MCF 10A (cell line): ENCODE measurements around the gene GAS2L1. TPM values are rescaled to one million over a fixed set of nuclear protein-coding genes. Genes with fewer than 3 reads are reported as not detected.

Experiments used
- BruUV-seq: library from RNA; stranded (reverse); fragments of 400-500 nt; replicated peaks from 2 replicates; lab custom pipeline; 2021; lab: Mats Ljungman, UMichigan
- CTCF ChIA-PET: fragments of 300-600 bp; sonication (Branson Sonifier 250); formaldehyde crosslinking; extraction: SDS; loops from one replicate; lab custom pipeline; 2021; ENCODE audit warnings: antibody characterized with exemption, inconsistent platforms; lab: Yijun Ruan, JAX
- POLR2A ChIA-PET: fragments of 300-600, 350-650 bp; sonication (Branson Sonifier 250); formaldehyde crosslinking; extraction: SDS; loops from one replicate; lab custom pipeline; 2020; ENCODE audit warnings: antibody characterized with exemption, inconsistent platforms; lab: Yijun Ruan, JAX
- DNase-seq: peaks from one replicate; pipeline ENCODE4 v3.0.0-alpha.2; 2018; ENCODE audit not compliant: unreplicated experiment
- H3K27ac Mint-ChIP-seq: one replicate; pipeline ENCODE4 v1.8.0; 2022; ENCODE audit warnings: mild to moderate bottlenecking, low read depth, mixed read lengths; ENCODE audit not compliant: unreplicated experiment
- H3K27me3 Mint-ChIP-seq: one replicate; pipeline ENCODE4 v1.8.0; 2022; ENCODE audit warnings: mixed read lengths; ENCODE audit not compliant: insufficient read depth, unreplicated experiment
- H3K36me3 Mint-ChIP-seq: one replicate; pipeline ENCODE4 v1.8.0; 2022; ENCODE audit warnings: mild to moderate bottlenecking, moderate library complexity, mixed read lengths; ENCODE audit not compliant: insufficient read depth, unreplicated experiment
- H3K4me1 Mint-ChIP-seq: one replicate; pipeline ENCODE4 v1.8.0; 2022; ENCODE audit warnings: mixed read lengths; ENCODE audit not compliant: insufficient read depth, unreplicated experiment
- H3K4me3 Mint-ChIP-seq: one replicate; pipeline ENCODE4 v1.8.0; 2022; ENCODE audit warnings: mild to moderate bottlenecking, moderate library complexity, mixed read lengths; ENCODE audit not compliant: unreplicated experiment
- H3K9me3 Mint-ChIP-seq: one replicate; pipeline ENCODE4 v1.8.0; 2022; ENCODE audit warnings: mixed read lengths; ENCODE audit not compliant: unreplicated experiment
- CTCF ChIP-seq: fragments of 200-600 bp; IDR thresholded peaks from one replicate; pipeline ENCODE4 v1.8.0; 2022; ENCODE audit warnings: antibody characterized with exemption, mild to moderate bottlenecking; ENCODE audit not compliant: unreplicated experiment
- intact Hi-C: fragments of 100-400 bp; cut with micrococcal nuclease; formaldehyde crosslinking; loops from 2 replicates; pipeline ENCODE4 v1.14.1; 2022
- total RNA-seq: library from RNA; stranded (reverse); gene quantifications from 2 replicates; pipeline ENCODE4 v1.2.3, GENCODE V29; 2022

Gene GAS2L1
- total RNA-seq, 1 experiment from 2014 or later = 17.2 TPM

GRCh38 chr22:29340566-29340965 lies 34.1 kb downstream of the GAS2L1 start:
- intact Hi-C loops = no loop called here
- Mint-ChIP-seq H3K27me3 (no peaks in the 10 kb centered on the region), H3K9me3 (no peaks in the 10 kb centered on the region), H3K36me3 (peaks cover 54% of the 10 kb centered on the region), H3K27ac (no peak overlapping the region), H3K4me3 (no peak overlapping the region), H3K4me1 (peaks cover 29% of the 10 kb centered on the region)
- ChIA-PET POLR2A (interaction anchor here (0.7 kb wide), 1 partner anchor 77 kb away, joined by 3 read pairs; no protein-coding TSS in a partner anchor), CTCF (interaction anchor here (0.6 kb wide), 1 partner anchor 749 kb away, joined by 3 read pairs; no protein-coding TSS in a partner anchor)
- no peak for DNase-seq
- TF ChIP-seq CTCF = no peak
- no TSS peak for BruUV-seq

- Mint-ChIP-seq H3K9me3 (no peaks in the 10 kb centered on the region), H3K4me1 (peaks cover 29% of the 10 kb centered on the region), H3K27ac (no peak overlapping the region), H3K36me3 (peaks cover 57% of the 10 kb centered on the region), H3K27me3 (no peaks in the 10 kb centered on the region), H3K4me3 (no peak overlapping the region)
- ChIA-PET POLR2A (interaction anchor here (0.6 to 0.7 kb wide), 2 partner anchors 77 to 633 kb away, joined by 3 read pairs; no protein-coding TSS in a partner anchor), CTCF (interaction anchor here (0.6 kb wide), 1 partner anchor 748 kb away, joined by 3 read pairs; no protein-coding TSS in a partner anchor)
- no peak for TF ChIP-seq CTCF
- no TSS peak for BruUV-seq
- DNase-seq = no peak
- intact Hi-C loops = no loop called here
Measured at GRCh38 chr22:29341056-29341848, 34.8 kb downstream of the GAS2L1 start.

- ChIA-PET CTCF (no interaction called here), POLR2A (no interaction called here)
- DNase-seq = no peak
- TF ChIP-seq CTCF = no peak
- intact Hi-C loops = no loop called here
- H3K4me3 Mint-ChIP-seq = no peak overlapping the region
- peaks cover 29% of the 10 kb centered on the region for H3K4me1 Mint-ChIP-seq
- BruUV-seq = no TSS peak
- no peak overlapping the region for H3K27ac Mint-ChIP-seq
- H3K9me3 Mint-ChIP-seq = no peaks in the 10 kb centered on the region
- peaks cover 57% of the 10 kb centered on the region for H3K36me3 Mint-ChIP-seq
- H3K27me3 Mint-ChIP-seq = no peaks in the 10 kb centered on the region
Measured at GRCh38 chr22:29341849-29342127, 35.3 kb downstream of the GAS2L1 start.

- Mint-ChIP-seq H3K27me3 (no peaks in the 10 kb centered on the region), H3K4me1 (peaks cover 29% of the 10 kb centered on the region), H3K4me3 (no peak overlapping the region), H3K27ac (no peak overlapping the region), H3K9me3 (no peaks in the 10 kb centered on the region), H3K36me3 (peaks cover 61% of the 10 kb centered on the region)
- ChIA-PET CTCF (no interaction called here), POLR2A (interaction anchor here (0.6 kb wide), 1 partner anchor 26 kb away, joined by 3 read pairs; no protein-coding TSS in a partner anchor)
- DNase-seq = no peak
- no peak for TF ChIP-seq CTCF
- BruUV-seq = no TSS peak
- intact Hi-C loops = no loop called here
Measured at GRCh38 chr22:29342177-29342576, 35.7 kb downstream of the GAS2L1 start.
